ENCODE data around the gene CCDC170. TPM values are rescaled to one million over a fixed set of nuclear protein-coding genes. Genes with fewer than 3 reads are reported as not detected.

CCDC170 gene
- total and polyA plus RNA-seq, 2 of the 8 experiments (the other 6 are each of a cell fraction or from before 2014, with no cell fraction given), result 0.06 to 0.09 TPM

GRCh38 chr6:151592449-151593159 is 98.8 kb downstream of the CCDC170 start:
- H3K27ac ChIP-seq (ENCODE audit: low read depth, low read length), result no peak overlapping the region
- no peaks in the 10 kb centered on the region for H3K79me2 ChIP-seq (ENCODE audit: control insufficient read depth in 1 of 2, insufficient read depth in 2 of 2, low read length in 2 of 2)
- no peaks in the 10 kb centered on the region for H3K27me3 ChIP-seq (replicated peaks in 1 of 4; ENCODE audit: control insufficient read depth in 3 of 4, extremely low read depth in 1 of 4, insufficient read depth in 3 of 4, low read length in 3 of 4)
- no peak overlapping the region for H2AFZ ChIP-seq (ENCODE audit: low read length)
- no peak overlapping the region for H3K9ac ChIP-seq (replicated peaks in 1 of 4; ENCODE audit: extremely low read depth in 1 of 4, low read depth in 3 of 4, low read length in 3 of 4)
- no peak overlapping the region for H3K18ac ChIP-seq (ENCODE audit: extremely low read depth, low read length)
- no peak overlapping the region for H4K91ac ChIP-seq (replicated peaks; ENCODE audit: insufficient read length, low read length)
- no peak overlapping the region for H3K14ac ChIP-seq (ENCODE audit: insufficient read length)
- no peak overlapping the region for H4K5ac ChIP-seq (ENCODE audit: insufficient read length, low read depth, low read length)
- no peak overlapping the region for H2BK5ac ChIP-seq (ENCODE audit: low read depth, low read length)
- DNase-seq (ENCODE audit: low read depth in 1 of 2, low spot score in 2 of 2), result no peak
- no peak overlapping the region for H2AK5ac ChIP-seq (ENCODE audit: low read depth, low read length)
- no peaks in the 10 kb centered on the region for H3K4me1 ChIP-seq (replicated peaks in 1 of 4; ENCODE audit: control insufficient read depth in 3 of 4, insufficient read depth in 4 of 4, low read length in 3 of 4)
- no peak overlapping the region for H2BK12ac ChIP-seq (ENCODE audit: low read depth, low read length)
- no peaks in the 10 kb centered on the region for H4K20me1 ChIP-seq (replicated peaks in 1 of 2; ENCODE audit: control insufficient read depth in 1 of 2, insufficient read depth in 2 of 2, low read length in 2 of 2)
- FAIRE-seq, result no peak
- no peak overlapping the region for H3K4me3 ChIP-seq (ENCODE audit: extremely low read depth in 1 of 4, insufficient read depth in 2 of 4, low read depth in 3 of 4, low read length in 4 of 4)
- ChIA-PET CTCF (ENCODE audit: partially characterized antibody) (no interaction called here), POLR2A (ENCODE audit: partially characterized antibody) (no interaction called here)
- H2BK20ac ChIP-seq (ENCODE audit: low read length), result no peak overlapping the region
- peaks cover 12% of the 10 kb centered on the region in 2 experiments; a peak in 1 of 4 replicates for H3K9me3 ChIP-seq (ENCODE audit: insufficient read depth in 2 of 2, low read depth in 1 of 2, low read length in 1 of 2)
- TF ChIP-seq FOSL1 (IDR thresholded peaks at IDR 0.05; ENCODE audit: insufficient read depth, low read depth, low read length) (no peak), POLR2AphosphoS5 (IDR thresholded peaks at IDR 0.05; ENCODE audit: low read depth, low read length) (no peak)
- no peak overlapping the region for H3K4me2 ChIP-seq (ENCODE audit: insufficient read depth in 1 of 2, low read depth in 2 of 2, low read length in 2 of 2)
- no peak overlapping the region for H4K8ac ChIP-seq (ENCODE audit: extremely low read depth, insufficient read depth, low read length)
- H3K36me3 ChIP-seq (ENCODE audit: control insufficient read depth in 2 of 4, insufficient read depth in 4 of 4, low read length in 3 of 4), result no peaks in the 10 kb centered on the region
- H3K23me2 ChIP-seq (ENCODE audit: low read depth, low read length), result no peaks in the 10 kb centered on the region
- H3K56ac ChIP-seq (replicated peaks; ENCODE audit: insufficient read length, low read depth, low read length), result no peak overlapping the region
- 89% methylated on average over 9 of the region's 9 CpGs; no CpG with 5 or more reads in 1 of the 2 experiments for WGBS, 2 experiments (ENCODE audit: extremely low coverage in 1 of 2, insufficient coverage in 1 of 2, insufficient read length in 1 of 2, insufficient replicate concordance in 2 of 2, low coverage in 1 of 2, low lambda C conversion rate in 2 of 2, missing lambda C conversion rate in 1 of 2)
- H2BK120ac ChIP-seq (replicated peaks; ENCODE audit: low read depth, low read length), result no peak overlapping the region
- H3K23ac ChIP-seq (ENCODE audit: insufficient read length), result no peak overlapping the region
- H3K79me1 ChIP-seq (ENCODE audit: low read depth, low read length), result no peaks in the 10 kb centered on the region
- no peak overlapping the region for H3K4ac ChIP-seq (replicated peaks; ENCODE audit: insufficient read length, low read depth, low read length)
- no peak overlapping the region for H2BK15ac ChIP-seq (ENCODE audit: low read length)
